ENCODE results near the gene PLXNA1. TPM values are rescaled to one million over a fixed set of nuclear protein-coding genes. Genes with fewer than 3 reads are reported as not detected.

PLXNA1 gene
- total RNA-seq, 1 donor from 2014 or later = 34.7 TPM

GRCh38 chr3:126945171-126945721 is 37.7 kb upstream of the PLXNA1 start:
- Mint-ChIP-seq H3K36me3 (peaks cover 4% of the 10 kb centered on the region), H3K27ac (no peak overlapping the region), H3K4me3 (no peak overlapping the region), H3K27me3 (ENCODE audit: insufficient read depth, low read depth) (peaks cover 3% of the 10 kb centered on the region), H3K9me3 (no peaks in the 10 kb centered on the region), H3K4me1 (peaks cover 7% of the 10 kb centered on the region)
- Histone ChIP-seq H3K9me3 (ENCODE audit: low read depth) (no peaks in the 10 kb centered on the region), H3K27me3 (no peaks in the 10 kb centered on the region), H4K20me1 (ENCODE audit: low read depth) (no peaks in the 10 kb centered on the region), H3K36me3 (no peaks in the 10 kb centered on the region), H3K4me2 (no peak overlapping the region), H3F3A (ENCODE audit: low read depth) (no peaks in the 10 kb centered on the region), H3K79me2 (ENCODE audit: low read depth) (no peaks in the 10 kb centered on the region), H3K4me3 (no peak overlapping the region), H2AFZ (replicated peaks) (no peak overlapping the region), H3K4me1 (no peaks in the 10 kb centered on the region), H3K27ac (no peak overlapping the region), H3K9ac (no peak overlapping the region)
- DNase-seq (ENCODE audit: low spot score) = no peak
- TF ChIP-seq EZH2 (IDR thresholded peaks at IDR 0.05) (no peak), CTCF (IDR thresholded peaks at IDR 0.05) (peak; percentile 22), EZH2phosphoT487 (IDR thresholded peaks at IDR 0.05) (no peak)

- no peak overlapping the region for H3K27ac Mint-ChIP-seq
- peaks cover 3% of the 10 kb centered on the region for H3K27me3 Mint-ChIP-seq (ENCODE audit: insufficient read depth, low read depth)
- no peak for TF ChIP-seq CTCF (IDR thresholded peaks at IDR 0.05)
- no peak for TF ChIP-seq EZH2phosphoT487 (IDR thresholded peaks at IDR 0.05)
- no peak for TF ChIP-seq EZH2 (IDR thresholded peaks at IDR 0.05)
- no peak overlapping the region for H3K4me3 ChIP-seq
- H3K36me3 Mint-ChIP-seq = peaks cover 4% of the 10 kb centered on the region
- H4K20me1 ChIP-seq (ENCODE audit: low read depth) = no peaks in the 10 kb centered on the region
- no peaks in the 10 kb centered on the region for H3K79me2 ChIP-seq (ENCODE audit: low read depth)
- no peaks in the 10 kb centered on the region for H3K9me3 Mint-ChIP-seq
- H3K27ac ChIP-seq = no peak overlapping the region
- no peak overlapping the region for H3K9ac ChIP-seq
- H3K9me3 ChIP-seq (ENCODE audit: low read depth) = no peaks in the 10 kb centered on the region
- H3K4me1 Mint-ChIP-seq = peaks cover 7% of the 10 kb centered on the region
- no peak for DNase-seq (ENCODE audit: low spot score)
- H3K27me3 ChIP-seq = no peaks in the 10 kb centered on the region
- no peak overlapping the region for H3K4me3 Mint-ChIP-seq
- H3K36me3 ChIP-seq = no peaks in the 10 kb centered on the region
- H3K4me2 ChIP-seq = no peak overlapping the region
- no peak overlapping the region for H2AFZ ChIP-seq (replicated peaks)
- no peaks in the 10 kb centered on the region for H3F3A ChIP-seq (ENCODE audit: low read depth)
- H3K4me1 ChIP-seq = no peaks in the 10 kb centered on the region
Measured at GRCh38 chr3:126945891-126946290, 37.0 kb upstream of the PLXNA1 start.

- H3K79me2 ChIP-seq (ENCODE audit: low read depth) = no peaks in the 10 kb centered on the region
- DNase-seq (ENCODE audit: low spot score) = no peak
- no peak overlapping the region for H3K4me2 ChIP-seq
- Mint-ChIP-seq H3K36me3 (peaks cover 4% of the 10 kb centered on the region), H3K9me3 (no peaks in the 10 kb centered on the region), H3K4me1 (peaks cover 7% of the 10 kb centered on the region), H3K4me3 (no peak overlapping the region), H3K27ac (no peak overlapping the region), H3K27me3 (ENCODE audit: insufficient read depth, low read depth) (peaks cover 3% of the 10 kb centered on the region)
- no peak overlapping the region for H3K27ac ChIP-seq
- H2AFZ ChIP-seq (replicated peaks) = no peak overlapping the region
- no peaks in the 10 kb centered on the region for H3K9me3 ChIP-seq (ENCODE audit: low read depth)
- H3K36me3 ChIP-seq = no peaks in the 10 kb centered on the region
- no peaks in the 10 kb centered on the region for H3K27me3 ChIP-seq
- no peak for TF ChIP-seq EZH2 (IDR thresholded peaks at IDR 0.05)
- TF ChIP-seq CTCF (IDR thresholded peaks at IDR 0.05) = no peak
- H3K4me1 ChIP-seq = no peaks in the 10 kb centered on the region
- H3F3A ChIP-seq (ENCODE audit: low read depth) = no peaks in the 10 kb centered on the region
- no peak overlapping the region for H3K4me3 ChIP-seq
- no peaks in the 10 kb centered on the region for H4K20me1 ChIP-seq (ENCODE audit: low read depth)
- no peak overlapping the region for H3K9ac ChIP-seq
Measured at GRCh38 chr3:126946405-126946804, 36.5 kb upstream of the PLXNA1 start.

Measured in neural progenitor cell (in vitro differentiated cells).